Fibroblast of skin of left biceps (primary cell): Measurements from ENCODE around the gene TRIM9.

Source experiments
- DNase-seq, 2 experiments: peaks; one replicate each; pipeline ENCODE4 v3.0.0-alpha.2; 2013; ENCODE audit warnings: low read depth in 2 of 2

TRIM9 gene

GRCh38 chr14:51058382-51058781, 36.5 kb downstream of the TRIM9 start:
- DNase-seq, result no peak

- DNase-seq, result no peak
Measured at GRCh38 chr14:51056421-51056820, 38.5 kb downstream of the TRIM9 start.

DNA sequence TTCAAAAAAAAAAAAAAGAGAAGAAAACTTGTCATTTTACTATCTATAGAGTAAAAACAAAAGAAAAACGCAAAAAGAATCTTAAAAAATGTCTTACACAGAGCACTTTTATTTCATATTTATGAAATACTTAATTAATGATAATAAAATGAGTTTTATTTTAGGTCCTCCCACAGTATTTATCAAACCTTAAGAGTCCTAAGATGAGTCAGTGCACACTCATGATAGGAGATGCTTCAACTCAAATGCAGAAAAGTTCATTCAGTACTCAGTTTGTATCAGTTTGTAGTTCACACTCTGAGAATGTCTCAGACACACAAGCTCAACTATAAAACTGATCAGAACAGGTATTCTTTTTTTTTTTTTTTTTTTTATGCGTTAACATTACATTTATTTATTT, 41.7 kb downstream of the TRIM9 start:
- DNase-seq, result no peak

- DNase-seq, result no peak
Measured at GRCh38 chr14:51044961-51045360, 49.9 kb downstream of the TRIM9 start.

GRCh38 chr14:51041883-51042282, 53.0 kb downstream of the TRIM9 start:
- DNase-seq, result no peak

DNA sequence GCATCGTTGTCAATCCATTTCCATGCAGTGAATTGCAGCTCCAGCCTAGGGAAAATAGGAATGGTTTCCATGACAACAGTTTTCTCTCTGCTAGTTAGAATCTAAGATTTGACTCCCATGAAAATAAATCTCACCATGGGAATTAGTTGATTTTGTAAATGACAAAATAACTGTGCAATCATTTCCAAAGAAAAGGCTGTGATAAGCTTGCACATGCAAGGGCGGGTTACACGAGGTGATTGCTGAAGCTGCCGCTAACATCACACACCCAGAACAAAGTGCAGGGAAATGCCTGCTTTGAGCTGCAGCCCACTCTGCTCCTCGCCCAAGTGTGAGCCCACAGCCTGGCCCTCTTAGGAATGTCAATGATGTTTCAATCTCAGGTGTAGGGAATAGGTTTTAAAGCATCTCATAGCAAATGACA, 53.8 kb downstream of the TRIM9 start:
- DNase-seq, result no peak

GRCh38 chr14:51039252-51039651, 55.7 kb downstream of the TRIM9 start:
- DNase-seq, result no peak

DNA sequence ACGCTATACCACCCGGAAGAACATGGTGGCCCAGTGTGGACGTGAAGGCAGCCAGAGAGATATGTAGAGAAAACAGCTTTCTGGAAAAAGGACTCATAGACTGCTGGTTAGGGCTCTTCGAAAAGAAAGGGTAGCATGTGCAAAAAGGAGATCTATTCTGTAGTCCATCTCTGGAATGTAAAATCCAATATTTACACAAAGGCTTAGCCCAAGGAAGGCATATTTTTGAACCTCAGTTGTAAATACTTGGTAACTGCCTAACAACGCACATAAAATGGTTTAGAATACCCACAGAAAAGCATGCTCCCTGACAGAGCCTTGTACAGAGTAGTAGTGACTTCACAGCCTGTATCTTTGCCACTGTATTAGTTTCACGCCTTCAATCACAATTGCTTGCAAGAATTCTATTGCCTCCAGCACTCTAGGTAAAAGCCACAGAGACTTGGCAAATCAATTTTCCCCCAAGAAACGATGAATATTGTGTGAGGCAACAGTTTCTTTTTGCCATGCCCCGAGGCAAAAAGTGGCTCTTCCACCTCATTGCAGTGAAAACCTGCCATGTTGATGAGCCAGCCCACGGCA, 59.2 kb downstream of the TRIM9 start:
- DNase-seq, result no peak

GRCh38 chr14:51028851-51029754, 65.8 kb downstream of the TRIM9 start:
- no peak for DNase-seq

DNA sequence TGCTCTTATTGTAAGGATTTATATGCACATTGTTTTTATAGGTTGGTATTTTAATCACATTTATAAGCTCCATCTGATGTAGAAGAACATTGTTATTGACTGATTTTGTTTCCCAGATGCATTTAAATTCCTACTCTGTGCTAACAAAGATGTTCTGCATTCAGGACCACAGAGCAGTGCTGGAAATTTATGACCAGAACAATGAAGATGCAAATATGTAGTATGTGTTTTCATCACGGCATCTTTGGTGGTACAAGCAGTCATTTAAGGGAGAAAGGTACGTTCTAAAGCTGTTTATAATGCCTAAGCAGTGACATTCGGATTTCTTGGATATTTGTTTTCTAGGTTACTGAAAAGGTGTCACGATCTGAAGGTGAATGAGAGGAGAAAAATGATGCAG, 66.5 kb downstream of the TRIM9 start:
- no peak for DNase-seq

DNA sequence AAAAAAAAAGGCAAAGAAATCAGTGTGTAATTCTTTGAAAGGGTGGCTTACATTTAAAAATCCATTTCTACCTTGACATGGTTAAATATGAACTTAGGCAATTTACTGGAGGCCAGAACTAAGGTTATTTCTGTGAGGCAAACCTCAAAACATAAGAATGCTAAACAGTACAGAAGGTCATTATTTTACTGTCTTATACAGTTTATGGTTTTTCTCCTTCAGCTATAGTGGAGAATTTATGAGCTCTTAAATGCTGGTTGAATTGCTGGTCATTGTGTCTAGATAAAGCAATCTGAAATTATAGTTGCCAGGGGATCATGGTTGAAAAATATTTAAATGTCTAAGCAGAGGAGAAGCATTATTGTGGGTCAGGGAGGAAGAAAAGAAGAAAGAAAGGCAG, 70.5 kb downstream of the TRIM9 start:
- DNase-seq, result no peak

DNA sequence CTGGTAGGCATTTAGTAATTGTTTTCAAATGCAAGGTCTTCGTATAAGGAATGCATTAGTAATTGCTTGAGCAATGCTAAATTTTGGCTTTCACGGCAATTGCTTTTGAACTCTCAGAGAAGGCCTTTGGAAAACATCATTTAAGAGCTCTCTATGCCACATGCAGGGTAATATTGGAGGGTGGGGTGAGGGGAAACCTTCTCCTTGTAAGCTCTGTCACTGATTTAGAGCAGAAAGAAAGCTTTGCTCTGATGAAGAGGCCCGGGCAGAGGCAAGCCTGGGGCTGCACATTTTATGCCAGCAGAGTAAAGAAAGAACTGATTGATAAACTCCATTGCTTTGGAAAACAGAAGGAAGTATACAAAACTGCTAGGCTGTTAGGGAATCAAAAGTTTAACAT, 70.9 kb downstream of the TRIM9 start:
- no peak for DNase-seq

GRCh38 chr14:51022769-51023168, 72.1 kb downstream of the TRIM9 start:
- DNase-seq, result no peak

GRCh38 chr14:51020024-51020710, 74.7 kb downstream of the TRIM9 start:
- no peak for DNase-seq

GRCh38 chr14:51019089-51019488, 75.8 kb downstream of the TRIM9 start:
- DNase-seq, result peak in 1 of 2 experiments; percentile 19

DNA sequence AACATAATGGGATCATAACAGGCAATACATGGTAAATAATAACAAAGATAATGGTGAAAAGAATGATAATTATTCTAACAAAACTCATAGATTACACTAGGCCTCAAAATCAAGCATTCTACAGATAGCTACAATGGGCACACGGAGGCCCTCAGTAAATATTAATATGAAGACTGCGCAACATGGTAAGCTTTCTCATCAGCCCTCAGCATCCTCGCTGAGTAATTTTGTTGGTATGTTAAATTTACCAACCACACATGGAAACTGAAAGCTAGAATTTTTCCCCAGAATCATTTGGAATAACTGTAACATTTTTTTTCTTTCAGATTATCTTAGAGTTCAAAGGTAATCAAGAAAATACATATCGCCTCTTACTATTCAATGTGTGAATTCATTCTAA, 76.4 kb downstream of the TRIM9 start:
- DNase-seq, result no peak

- no peak for DNase-seq
Measured at GRCh38 chr14:51014625-51015024, 80.3 kb downstream of the TRIM9 start.

GRCh38 chr14:51014086-51014485, 80.8 kb downstream of the TRIM9 start:
- peak; percentile 32 to 44 for DNase-seq

- no peak for DNase-seq
Measured at GRCh38 chr14:51012055-51012454, 82.8 kb downstream of the TRIM9 start.

- DNase-seq, result no peak
Measured at GRCh38 chr14:51008446-51008845, 86.5 kb downstream of the TRIM9 start.

GRCh38 chr14:51006781-51007211, 88.1 kb downstream of the TRIM9 start:
- peak in 1 of 2 experiments; percentile 6 for DNase-seq

- no peak for DNase-seq
Measured at GRCh38 chr14:51006324-51006723, 88.6 kb downstream of the TRIM9 start.
